Hematopoietic multipotent progenitor cell treated with erythropoietin and hydrocortisone succinate and interleukin-3 and kit ligand, for 8 days (in vitro differentiated cells): ENCODE results near the gene DUSP7.
A peak's percentile ranks its signal among the peaks of the same experiment; 100 is the strongest.

Experiments
- DNase-seq: peaks from one replicate; pipeline ENCODE4 v3.0.0-alpha.2; 2015

The DUSP7 gene

DNA sequence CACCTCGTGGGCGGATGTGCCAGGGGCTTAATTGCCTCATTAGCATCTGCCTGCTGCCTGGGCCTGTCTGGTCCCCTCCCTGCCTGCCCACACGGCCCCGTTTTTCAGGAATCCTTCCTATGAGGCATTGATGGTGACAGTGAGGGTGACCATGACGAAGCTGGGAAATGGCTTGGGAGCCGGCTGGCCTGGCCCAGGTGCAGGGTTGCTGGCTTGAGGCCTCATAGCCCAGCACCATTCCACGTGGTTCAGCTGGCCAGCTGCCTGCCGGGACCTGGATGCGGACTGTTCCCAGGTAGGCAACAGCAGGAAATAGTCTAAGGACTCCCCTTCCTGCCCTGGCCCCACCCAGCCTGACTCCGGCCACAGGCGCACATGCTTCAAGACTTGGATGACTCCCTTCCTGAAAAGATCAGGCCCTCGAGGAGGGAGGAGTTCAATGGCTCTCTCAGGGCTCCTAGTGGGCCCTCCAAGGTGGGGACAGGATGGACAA, 8.9 kb upstream of the DUSP7 start:
- no peak for DNase-seq

DNA sequence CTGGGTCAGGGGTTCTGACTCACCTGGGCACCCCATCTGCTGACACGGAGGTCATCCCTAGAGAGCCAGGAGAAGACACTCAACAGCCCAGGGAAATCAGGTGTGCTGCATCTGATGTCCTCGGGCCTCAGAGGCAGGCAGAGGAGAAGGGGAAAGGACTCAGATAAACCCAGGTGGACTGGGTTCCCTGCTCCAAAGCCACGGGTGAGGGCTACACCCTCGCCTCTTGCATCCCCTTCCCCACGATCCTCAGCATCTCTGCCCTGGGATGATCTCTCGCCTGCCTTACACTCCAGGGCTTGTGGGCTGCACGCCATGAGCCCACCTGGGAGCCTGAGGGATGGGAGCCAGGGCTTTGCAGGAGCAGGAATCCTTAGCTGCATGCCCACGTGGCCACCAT, 8.2 kb upstream of the DUSP7 start:
- no peak for DNase-seq

DNA sequence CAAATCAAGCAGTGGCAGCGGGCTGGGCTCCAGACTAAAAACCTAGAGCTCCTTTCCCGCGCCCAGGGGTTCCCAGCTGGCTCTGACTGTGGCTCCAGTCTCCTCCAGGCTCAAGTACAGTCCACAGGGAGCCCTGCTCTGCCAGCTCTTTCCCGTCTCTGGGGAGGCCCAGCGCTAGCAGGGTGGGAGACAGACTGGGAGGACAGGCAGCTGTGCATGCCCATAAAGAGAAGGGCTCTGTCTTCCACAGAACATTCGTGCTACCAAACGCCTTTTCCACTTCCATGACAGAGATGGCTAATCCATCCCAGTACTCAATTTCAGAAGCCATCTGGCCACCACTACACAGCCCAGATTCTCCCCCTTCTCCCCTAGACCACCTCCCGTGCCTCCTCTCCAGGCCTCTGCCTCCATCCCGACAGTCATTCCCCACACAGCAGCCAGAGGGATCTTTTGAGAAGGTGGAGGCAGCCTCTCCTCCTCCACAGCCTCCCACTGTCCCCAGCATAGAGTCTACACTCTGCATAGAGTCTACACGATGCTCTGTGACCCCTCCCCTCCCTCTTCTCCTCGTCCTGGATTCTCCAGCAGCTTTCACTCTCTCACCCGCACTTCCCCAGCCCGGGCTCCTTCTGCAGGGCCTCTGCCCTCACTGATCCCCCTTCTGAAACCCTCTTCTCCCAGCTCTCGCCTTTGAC, 6.8 kb upstream of the DUSP7 start:
- DNase-seq = no peak

DNA sequence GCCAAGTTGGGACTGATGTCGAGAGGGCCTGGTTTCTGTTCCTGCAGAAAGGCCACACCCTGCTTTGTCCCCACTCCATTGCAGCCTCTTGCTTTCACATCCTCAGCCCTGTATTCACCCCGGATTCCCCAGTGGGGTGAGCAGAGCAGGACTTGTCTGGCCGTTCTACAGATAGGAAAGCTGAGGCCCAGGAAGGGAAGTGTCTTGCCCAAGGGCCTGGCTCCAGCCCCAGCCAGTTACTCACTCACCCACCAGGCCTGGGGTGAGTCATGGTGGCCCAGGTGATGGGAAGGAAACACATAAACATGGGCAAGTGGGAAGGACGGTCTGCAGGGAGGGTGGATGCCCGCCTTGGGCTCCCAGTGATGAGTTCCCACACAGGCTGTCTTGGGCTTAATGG, 6.1 kb upstream of the DUSP7 start:
- no peak for DNase-seq

DNA sequence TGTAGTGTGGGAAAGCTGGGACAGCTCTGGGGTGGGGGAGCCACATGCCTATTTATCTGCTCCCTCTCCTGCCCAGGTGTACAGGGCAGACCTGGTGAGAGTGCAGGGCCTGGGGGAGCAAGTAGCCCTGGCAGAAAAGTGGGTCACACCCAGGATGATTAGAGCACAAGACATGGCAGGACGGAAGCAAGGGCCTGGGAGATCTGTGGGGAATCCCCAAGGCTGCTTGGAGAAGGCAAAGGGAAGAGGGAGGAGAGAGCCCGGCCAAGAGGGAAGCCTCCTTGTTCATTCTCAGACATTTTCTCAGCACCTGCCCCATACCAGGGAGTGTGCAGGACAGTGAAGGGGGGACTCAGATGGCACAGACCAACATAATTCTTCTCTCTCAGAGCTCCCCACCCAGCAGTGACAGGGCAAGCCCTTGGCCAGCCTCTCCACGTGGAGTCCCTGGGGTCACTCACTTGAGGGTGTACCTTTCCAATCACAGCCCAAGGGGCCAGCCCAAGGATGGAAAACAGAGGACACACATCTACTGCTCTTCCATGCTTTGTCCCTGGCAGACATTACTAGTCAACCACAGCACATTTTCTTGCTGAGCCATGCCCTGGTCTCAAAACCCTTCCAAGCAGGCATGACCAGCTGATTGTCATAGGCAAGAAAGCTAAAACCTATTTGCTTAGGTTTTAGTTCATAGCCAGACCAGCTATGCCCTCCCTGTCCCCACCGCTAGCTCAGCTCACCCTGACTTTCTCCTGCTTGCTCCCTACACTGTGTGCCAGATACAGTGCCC, 4.9 kb upstream of the DUSP7 start:
- no peak for DNase-seq

DNA sequence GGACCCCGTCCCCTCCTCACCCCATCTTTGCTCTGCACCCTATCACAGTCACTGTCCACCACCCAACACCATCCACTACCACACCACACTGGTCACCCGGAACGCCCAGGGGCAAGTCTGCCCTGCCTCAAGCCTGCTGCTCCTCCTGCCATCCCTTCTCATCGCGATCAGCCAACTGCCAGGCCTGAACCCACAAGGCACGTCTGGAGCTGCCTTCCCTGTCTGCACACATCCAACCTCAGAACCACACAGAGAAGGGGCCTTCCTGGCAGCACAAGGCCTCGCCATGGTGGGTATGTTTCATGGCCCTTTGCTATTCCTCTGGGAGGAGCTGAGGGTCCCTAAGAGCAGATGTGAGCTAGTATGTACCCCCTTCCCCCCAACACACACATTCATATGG, 3.4 kb upstream of the DUSP7 start:
- DNase-seq = no peak

DNA sequence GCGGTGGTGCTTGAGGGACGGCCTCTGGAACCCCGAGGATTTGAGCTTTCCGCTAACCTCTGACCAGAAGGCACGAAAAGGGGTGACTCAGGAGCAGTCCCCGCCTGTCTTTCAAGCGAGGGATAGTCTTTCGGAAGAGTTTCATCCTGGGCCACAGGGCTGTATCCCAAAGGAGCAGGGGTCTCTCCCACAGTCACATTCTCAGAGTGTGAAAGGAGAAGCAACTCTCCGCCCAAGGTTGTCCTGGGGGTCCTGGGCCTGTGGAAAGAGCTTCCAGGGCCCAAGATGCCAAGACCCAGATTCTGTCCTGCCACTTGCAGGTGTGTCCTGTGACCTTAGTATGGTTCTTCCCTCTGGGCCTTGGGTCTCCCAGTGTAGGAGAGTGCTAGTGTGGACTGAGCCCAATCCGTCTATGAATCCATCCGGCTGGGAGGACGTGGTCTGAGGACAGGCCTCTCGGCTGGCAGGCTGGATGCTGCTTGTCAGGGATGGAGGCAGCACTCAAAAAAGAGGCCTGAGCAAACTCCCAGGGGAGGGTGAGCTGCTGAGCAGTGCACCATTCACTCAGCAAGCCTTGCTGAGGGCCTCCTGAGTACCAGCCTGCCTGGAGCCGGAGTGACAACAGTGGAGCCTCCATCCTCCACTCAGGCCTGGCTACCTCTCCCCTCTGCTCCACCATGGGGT, 1.6 kb upstream of the DUSP7 start:
- DNase-seq = no peak

DNA sequence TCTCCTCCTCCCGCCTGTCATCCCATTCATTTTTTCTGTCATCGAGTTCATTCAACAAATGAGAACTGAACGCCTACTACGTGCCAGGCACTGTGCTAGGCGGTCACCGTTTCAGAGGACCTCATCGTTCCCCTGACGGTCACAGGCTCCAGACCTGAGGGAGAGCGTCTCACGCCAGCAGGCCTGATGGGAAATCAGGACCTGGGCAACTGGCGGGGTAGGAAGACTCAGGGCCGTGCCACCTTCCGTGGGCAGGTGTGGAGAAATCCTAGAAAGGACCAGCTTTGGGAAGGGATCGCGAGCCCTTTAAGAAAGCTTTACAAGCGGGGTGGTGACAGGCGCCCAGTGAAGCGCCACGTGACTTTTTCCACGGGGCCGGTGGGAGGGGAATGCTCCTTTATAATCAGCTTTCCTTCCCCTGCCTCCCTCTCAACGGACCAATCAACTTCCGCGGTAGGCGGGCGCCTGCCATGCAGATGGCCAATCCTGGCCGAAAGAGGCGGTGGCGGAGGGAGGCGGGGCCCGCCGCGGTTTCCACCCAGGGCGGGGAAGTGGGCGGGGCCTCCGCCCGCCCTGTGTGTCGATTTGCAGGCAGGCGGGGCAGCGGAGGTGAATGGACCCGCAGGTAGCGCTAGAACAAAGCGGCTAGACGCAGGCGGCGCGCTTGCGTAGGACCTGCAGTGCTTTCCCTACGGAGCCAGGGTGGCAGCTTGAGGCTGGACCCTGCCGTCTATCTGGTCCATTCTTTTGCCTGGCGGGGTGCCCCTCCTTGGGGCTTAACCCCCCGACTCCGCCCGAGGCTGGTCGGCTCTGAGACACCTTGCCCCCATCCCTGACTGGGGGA, 819 bp upstream of the DUSP7 start:
- peak; percentile 99 for DNase-seq

DNA sequence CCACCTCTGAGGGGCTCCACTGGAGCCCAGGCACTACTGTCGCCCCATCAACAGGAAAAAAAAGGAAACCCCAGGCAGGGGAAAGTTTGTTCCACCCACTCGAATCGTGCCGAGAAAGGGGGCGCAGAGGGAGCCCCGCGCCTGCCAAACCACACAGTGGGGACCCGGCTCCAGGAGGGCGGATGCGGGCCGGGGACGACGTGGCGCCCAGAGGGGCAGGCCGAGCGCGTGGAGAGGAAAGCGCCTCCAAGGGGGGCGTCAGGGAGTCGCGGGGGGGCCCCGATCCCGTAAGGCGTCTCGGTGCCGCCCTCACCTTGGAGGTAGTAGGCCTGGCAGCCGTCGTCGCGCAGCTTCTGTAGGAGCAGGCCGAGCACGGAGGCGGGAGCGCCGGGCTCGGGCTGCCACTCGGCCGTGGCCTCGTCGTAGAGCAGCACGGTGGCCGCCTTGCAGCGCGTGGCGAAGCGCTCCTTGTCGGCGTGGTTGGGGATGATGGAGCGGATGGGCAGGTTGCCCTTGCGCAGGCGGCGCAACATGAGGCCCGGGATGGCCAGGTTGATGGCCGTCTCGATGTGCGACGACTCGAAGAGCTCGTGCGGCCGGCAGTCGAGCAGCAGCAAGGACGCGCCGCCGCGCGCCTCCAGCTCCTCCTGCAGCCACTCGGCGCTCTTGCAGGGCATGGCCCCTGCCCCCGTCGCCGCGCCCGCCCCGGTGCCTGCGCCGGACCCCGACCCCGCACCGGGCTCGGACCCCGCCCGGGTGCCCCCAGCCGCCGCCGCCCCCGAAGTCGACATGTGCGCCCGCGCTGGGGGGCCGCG, 627 bp downstream of the DUSP7 start:
- peak; percentile 50 for DNase-seq

DNA sequence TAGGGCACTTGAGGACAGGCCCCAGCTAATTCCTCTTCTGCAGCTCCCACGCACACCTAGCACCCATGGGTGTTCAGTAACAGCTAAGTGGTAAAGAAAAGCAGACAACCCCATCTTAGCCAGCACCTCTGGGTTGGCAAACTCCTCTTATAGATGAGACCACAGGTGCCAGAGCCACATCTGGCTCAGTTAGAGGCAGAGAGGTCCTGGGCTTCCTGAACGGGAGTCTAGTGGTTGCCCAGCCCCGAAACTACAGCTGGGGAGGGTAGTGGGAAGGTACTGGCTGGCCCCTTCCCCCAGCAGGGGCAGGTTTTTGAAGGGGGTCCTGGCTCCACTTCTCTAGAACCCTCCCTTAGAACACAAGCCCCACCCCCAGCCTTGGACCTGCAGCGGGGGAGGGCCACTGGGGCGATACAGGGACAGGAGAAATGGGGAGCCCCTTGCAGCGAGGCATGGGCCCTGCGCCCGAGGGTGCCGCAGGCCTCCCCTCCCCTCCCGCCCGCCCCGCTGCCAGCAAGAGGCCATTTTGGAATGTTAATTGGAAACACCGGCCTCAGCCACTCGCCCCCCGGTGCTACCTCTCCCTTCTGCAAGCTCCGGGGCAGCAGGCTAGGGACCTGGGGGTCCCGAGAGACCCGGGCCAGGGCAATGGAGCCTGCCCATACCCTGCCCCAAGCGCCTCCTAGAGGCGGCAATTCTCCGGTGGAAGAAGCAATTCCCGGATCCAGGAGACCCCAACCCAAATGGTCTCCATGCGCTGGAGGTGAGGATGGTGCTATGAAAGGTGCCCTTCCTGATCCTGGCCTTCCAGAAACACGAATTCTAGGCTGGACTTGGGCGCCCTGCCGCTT, 1.5 kb downstream of the DUSP7 start:
- DNase-seq = peak; percentile 4

DNA sequence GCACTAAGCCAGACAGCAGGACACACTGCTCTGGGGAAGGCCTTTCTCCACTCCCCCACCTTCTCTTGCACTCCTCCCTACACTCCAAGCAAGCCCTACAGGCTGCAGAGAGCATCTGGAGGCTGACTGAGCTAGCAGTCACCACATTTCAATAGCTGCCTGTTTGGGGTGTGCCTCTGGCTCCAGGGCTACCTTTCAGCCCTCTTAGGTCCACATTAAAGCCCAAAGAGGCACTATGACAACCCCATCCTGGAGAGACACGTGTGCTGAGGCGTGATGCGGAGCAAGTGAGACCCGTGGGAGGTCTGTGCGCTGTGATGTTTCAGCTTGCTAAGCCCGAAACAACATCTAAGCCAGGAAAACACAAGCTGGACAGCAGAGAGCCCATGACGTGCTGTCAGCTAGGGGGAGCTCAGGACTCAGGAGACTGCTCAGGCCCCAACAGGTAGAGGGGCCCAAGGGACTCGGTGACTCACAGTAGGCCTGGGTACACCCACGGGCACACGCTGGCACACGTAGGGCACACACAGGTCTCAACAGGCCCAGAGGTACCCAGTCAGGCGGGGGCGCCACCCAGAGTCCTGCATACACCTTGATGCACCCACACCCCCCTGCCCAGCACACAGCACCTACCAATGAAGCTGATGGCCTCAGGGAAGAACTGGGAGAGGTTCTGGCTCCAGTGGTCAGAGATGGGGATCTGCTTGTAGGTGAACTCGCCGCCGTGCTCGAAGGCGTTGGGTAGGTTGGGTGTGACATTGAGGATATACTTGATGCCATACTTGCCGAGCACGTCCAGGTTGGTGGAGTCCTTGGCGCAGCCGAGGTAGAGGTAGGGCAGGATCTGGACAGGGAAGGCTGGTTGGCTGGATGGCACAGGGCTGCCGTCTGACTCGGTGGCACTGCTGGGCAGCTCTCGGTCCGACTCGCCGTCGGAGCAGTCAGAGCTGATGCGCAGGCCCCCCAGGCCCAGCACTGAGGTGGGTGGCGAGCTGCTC, 2.8 kb downstream of the DUSP7 start:
- DNase-seq = peak; percentile 20

DNA sequence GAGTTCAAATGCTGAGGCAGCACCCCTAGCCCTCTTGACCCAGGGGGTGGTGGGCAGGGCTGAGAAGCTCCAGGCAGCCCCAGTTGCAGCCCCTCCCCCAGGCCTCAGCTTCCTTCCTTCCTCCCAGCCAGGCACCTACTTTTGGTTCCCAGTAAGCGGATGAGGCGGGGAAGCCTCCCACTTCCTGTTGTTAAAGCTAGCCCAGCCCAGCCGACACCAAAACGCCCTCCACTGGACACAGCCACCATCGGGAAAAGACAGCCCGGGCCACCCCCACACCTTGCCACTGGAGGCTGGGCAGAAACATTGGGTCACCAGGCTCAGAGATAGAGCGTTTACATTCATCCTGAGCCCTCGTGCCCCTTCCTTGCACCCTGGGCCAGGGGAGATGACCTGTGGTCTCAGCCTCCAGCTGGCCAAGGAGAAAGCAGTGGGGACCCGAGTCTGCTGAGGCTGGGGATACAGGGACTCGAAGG, 3.5 kb downstream of the DUSP7 start:
- peak; percentile 71 for DNase-seq

DNA sequence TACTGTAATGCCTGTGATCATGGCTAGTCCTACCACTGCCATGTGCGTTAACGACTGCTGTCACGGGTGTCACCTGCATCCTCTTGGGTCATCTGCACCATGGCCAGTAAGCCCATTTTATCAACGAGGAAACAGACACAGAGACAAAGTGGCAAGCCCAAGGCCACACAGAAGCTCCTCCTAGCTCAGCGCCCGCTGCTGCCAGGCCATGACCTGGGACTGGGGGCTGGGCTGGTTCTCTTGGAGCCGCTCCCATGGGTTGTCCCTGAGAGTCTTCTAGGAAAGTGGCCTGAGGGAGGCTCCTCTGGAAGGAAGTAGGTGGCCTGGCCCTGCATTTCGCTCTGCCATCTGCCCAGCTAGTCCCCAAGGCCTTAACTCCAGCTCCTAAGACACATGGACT, 4.9 kb downstream of the DUSP7 start:
- DNase-seq = peak; percentile 44

DNA sequence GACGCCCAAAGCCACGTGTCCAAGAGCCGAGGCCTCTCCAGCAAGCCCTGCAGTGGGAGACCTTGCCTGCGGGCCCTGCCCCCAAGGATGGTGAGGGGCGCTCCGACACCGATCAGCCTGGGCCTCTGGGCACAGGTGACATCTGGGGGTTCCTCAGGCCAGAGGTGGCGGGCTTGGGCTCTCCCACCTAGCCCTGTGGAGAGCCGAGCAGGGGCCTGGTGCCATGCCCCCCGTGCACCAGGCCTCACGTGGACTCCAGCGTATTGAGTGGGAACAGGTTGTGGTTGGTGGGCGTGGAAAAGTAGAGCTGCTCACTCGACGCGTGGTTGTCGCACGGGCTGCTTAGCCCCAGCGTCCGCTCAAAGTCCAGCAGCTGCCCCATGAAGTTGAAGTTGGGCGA, 5.8 kb downstream of the DUSP7 start:
- no peak for DNase-seq

DNA sequence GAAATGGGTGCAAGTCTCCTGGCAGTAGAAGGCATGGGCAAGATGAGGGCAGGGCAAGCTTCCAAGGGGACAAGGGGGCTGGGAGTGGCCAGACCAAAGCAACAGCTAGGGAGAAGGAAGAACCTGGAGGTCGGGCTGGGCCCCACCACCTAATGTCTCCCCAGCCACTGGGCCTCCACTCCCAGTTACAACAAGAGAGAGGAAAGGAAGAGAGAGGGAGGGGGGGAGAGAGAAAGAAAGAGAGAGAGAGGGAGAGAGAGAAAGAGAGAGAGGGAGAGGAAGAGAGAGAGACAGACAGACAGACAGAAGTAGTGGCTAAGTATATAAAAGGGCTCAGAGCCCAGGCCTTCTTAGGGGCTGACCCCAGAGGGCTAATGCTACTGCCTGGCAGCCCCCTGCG, 6.9 kb downstream of the DUSP7 start:
- DNase-seq = no peak

DNA sequence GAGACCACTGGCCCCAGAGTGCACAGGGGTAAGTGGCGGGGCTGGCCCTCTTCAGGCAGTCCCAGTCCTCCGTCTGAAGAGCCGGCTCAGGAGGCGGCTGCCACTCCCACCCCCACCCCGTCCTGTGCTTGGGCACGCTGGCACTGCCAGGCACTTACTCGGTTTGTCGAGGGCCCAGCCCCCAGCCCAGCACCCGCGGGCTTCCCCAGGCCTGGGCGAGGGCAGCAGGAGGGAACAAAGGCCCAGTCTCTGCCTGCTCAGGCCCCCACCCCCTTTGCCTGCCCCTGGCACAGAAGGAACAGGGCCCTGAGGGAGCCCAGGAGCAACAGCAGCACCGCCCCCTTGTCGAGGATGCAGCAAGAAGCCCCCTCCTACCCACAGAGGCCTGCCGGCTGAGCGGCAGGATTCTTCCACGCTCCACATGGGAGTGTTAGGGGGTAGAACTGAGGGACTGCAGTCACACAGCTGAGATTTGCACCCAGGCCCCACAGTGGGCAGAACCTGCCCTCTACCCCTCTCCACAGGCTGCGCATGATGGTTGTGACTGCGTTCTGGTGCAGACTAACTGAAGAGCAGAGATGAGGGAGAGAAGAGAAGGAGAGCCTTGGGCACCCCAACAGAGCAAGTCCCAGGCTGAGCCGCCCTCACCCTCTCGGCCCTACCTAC, 8.9 kb downstream of the DUSP7 start:
- no peak for DNase-seq

DNA sequence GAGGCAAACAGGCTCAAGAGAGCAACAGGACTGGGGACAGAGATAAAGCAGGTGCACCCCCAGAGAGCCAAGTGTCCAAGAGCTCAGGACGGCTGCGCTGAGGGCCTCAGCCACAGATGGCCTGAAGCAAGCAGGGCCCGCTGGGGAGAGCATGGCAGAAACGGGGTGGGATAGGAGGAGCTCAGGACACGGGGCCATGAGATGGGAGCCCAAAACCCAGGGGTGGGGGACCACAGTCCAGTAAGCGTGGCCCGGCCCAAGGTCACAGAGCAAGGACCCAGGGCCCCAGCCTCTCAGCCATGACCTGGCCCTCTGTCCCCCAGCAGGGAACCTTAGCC, 9.5 kb downstream of the DUSP7 start:
- DNase-seq = no peak

DNA sequence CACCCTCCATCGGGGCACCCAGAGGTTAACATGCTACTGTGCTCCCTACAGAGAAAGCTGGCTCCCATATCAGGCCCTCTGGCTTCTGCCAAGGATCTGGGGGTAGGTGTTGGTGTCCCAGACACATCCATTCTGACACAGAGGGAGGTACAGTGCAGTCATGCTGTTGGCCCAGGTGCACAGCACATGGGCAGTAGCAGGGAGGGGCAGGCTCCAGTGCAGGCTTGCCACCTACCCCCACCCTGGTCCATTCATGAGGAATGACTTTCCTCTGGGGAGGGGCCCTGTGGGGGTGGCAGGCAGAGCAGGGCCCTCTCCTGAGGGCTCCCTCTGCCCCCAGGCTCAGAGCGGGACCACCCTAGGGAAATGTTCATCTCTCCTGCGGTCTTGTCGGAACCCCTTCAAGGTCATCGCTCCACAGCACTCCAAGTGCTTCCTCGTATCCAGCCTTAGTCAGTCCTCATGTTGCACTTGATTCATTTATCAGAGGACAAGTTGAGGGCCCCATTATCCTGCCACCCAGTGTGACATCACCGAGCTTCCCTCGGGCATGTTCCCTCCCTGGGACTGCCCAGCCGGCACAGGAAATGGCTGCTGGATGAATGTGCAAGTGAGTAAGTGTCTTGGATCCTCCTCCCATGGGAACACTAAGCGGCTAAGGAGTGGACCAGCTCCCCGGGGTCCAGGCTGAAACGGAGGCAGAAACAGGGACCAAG, 10.0 kb downstream of the DUSP7 start:
- no peak for DNase-seq
